ENCODE data around the gene PTBP1.
"Not testable (repeated sequence)": the region's sequence is repeated elsewhere in the genome, so short reads cannot be mapped to it uniquely, and the experiment has no call there.

Gene PTBP1

DNA sequence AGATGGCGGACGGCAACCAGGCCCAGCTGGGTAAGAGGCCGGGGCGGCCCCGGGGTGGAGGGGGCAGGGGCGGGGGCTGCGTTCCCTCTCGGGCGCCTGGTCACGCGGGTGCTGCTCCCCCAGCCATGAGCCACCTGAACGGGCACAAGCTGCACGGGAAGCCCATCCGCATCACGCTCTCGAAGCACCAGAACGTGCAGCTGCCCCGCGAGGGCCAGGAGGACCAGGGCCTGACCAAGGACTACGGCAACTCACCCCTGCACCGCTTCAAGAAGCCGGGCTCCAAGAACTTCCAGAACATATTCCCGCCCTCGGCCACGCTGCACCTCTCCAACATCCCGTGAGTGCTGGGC, 11.1 kb downstream of the PTBP1 start:
- DNase-seq (ENCODE audit: low read depth in 1 of 2, low spot score in 1 of 2), result no peak

GRCh38 chr19:810077-810855, 13.0 kb downstream of the PTBP1 start:
- DNase-seq (ENCODE audit: low read depth in 1 of 2, low spot score in 1 of 2), result no peak

DNA sequence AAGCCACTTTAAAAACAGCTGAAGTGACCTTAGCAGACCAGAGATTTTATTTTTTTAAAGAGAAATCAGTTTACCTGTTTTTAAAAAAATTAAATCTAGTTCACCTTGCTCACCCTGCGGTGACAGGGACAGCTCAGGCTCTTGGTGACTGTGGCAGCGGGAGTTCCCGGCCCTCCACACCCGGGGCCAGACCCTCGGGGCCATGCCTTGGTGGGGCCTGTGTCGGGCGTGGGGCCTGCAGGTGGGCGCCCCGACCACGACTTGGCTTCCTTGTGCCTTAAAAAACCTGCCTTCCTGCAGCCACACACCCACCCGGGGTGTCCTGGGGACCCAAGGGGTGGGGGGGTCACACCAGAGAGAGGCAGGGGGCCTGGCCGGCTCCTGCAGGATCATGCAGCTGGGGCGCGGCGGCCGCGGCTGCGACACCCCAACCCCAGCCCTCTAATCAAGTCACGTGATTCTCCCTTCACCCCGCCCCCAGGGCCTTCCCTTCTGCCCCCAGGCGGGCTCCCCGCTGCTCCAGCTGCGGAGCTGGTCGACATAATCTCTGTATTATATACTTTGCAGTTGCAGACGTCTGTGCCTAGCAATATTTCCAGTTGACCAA, 13.7 kb downstream of the PTBP1 start:
- DNase-seq (ENCODE audit: low read depth in 1 of 2, low spot score in 1 of 2), result no peak

- DNase-seq (ENCODE audit: low read depth in 1 of 2, low spot score in 1 of 2), result no peak
Observed at GRCh38 chr19:811506-812048, 14.3 kb downstream of the PTBP1 start.

DNA sequence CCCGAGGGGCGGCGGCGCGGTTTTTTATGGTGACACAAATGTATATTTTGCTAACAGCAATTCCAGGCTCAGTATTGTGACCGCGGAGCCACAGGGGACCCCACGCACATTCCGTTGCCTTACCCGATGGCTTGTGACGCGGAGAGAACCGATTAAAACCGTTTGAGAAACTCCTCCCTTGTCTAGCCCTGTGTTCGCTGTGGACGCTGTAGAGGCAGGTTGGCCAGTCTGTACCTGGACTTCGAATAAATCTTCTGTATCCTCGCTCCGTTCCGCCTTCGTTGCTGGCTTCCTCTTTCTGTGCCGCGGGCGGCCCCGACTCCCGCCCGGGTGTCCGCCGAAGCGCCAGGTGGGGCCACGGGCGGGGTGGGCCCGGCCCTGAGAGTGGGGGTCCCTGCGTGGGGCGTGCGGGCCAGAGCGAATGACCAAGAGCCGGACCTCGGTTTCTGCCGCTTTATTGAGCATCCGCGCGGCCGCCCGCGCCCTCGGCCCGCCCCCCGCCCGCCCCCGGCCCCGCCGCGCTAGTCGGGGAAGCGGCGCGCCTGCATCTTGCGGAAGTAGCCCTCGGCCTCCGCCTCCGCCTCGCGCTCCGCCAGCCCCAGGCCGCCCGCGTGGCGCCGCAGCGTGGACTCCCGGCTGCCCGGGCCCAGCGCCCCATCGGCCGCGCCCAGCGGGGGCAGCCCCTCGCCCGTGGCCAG, 14.9 kb downstream of the PTBP1 start:
- no peak for DNase-seq (ENCODE audit: low read depth in 1 of 2, low spot score in 1 of 2)

- no peak for DNase-seq (ENCODE audit: low read depth in 1 of 2, low spot score in 1 of 2)
Observed at GRCh38 chr19:812747-813218, 15.5 kb downstream of the PTBP1 start.

GRCh38 chr19:813219-814151, 16.2 kb downstream of the PTBP1 start:
- no peak for DNase-seq (ENCODE audit: low read depth in 1 of 2, low spot score in 1 of 2)

DNA sequence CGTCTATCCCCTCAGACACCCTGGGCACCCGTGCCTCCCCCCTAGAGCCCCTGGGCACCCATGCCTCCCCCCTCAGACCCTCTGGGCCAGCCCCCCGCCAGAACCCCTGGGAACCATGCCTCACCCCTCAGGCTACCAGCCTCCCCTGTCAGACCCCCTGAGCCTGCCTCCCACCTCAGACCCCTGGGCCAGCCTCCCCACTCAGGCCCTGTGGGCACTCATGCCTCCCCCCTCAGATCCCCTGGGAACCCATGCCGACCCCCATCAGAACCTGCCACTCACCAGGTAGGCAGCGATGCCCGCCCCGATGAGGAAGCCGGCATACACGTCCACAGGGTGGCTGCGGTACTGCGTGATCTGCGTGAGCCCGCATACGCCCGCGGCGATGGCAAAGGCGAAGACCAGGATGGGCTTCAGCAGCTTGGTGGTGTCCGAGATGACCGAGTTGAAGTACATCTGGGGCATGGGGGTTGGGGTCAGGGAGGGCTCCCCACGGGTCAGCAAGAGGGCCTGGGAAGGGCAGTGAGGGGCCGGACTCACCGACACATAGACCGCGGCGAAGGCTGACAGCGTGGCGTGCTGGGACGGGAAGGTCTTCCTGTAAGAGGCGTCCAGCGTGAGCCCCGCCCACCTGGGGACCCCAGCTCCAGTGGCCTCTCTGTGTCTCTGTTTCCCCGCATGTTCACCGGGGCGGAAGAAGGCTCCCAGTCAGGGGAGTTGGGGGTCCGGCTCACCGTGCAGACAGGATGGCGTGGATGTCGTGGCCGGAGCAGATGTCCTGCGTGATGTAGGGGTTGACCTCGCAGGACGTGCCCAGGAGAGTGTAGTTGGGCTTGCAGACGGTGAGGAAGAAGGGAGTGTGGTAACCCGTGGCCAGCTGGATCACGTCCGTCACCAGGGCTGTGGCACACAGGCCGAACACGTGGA, 17.2 kb downstream of the PTBP1 start:
- DNase-seq (ENCODE audit: low read depth in 1 of 2, low spot score in 1 of 2), result no peak

GRCh38 chr19:815079-815774, 18.0 kb downstream of the PTBP1 start:
- no peak for DNase-seq (ENCODE audit: low read depth in 1 of 2, low spot score in 1 of 2)

- no peak for DNase-seq (ENCODE audit: low read depth in 1 of 2, low spot score in 1 of 2)
Observed at GRCh38 chr19:815775-816499, 18.7 kb downstream of the PTBP1 start.

DNA sequence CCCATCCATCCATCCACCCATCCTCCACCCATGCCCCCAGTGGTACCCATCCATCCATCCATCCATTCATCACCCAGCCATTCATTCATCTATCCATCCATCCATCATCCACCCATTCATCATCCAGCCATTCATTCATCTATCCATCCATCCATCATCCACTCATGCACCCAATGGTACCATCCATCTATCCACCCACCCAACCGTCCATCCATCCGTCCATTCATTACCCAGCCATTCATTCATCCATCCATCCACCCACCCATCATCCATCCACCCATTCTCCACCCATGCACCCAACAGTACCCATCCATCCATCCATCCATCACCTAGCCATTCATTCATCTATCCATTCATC, 19.2 kb downstream of the PTBP1 start:
- no peak for DNase-seq (ENCODE audit: low read depth in 1 of 2, low spot score in 1 of 2)

- DNase-seq (ENCODE audit: low read depth in 1 of 2, low spot score in 1 of 2), result not testable (repeated sequence)
Observed at GRCh38 chr19:820212-820611, 23.0 kb downstream of the PTBP1 start.

DNA sequence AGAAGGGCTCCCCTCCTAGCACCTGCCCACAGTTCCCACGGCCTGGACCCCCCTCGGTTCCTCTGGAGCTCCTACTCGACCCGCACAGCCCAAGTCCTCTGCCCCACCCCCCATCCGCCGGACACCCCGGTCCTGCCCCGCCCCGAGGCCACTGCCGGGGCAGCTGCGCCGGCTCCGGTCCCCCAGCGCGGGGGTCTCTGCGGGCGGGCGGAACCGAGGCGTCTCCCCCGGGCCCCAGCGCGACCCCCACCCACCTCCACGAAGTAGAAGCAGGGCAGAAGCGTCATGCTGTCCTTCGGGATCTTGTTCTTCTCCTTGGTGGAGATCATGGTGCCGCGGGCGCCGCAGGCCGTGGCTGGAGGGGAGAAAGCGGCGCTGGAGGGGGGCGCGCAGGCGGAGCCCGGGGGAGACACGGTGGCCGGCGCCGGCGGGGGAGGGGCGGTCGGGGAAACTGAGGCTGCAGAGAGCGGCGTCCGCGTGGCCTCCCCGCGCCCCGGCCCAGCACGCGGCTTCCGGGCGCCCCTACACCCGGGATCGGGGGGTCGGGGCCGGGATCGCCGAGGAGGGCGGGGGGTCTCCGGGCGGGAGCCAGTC, 24.1 kb downstream of the PTBP1 start:
- no peak for DNase-seq (ENCODE audit: low read depth in 1 of 2, low spot score in 1 of 2)

DNA sequence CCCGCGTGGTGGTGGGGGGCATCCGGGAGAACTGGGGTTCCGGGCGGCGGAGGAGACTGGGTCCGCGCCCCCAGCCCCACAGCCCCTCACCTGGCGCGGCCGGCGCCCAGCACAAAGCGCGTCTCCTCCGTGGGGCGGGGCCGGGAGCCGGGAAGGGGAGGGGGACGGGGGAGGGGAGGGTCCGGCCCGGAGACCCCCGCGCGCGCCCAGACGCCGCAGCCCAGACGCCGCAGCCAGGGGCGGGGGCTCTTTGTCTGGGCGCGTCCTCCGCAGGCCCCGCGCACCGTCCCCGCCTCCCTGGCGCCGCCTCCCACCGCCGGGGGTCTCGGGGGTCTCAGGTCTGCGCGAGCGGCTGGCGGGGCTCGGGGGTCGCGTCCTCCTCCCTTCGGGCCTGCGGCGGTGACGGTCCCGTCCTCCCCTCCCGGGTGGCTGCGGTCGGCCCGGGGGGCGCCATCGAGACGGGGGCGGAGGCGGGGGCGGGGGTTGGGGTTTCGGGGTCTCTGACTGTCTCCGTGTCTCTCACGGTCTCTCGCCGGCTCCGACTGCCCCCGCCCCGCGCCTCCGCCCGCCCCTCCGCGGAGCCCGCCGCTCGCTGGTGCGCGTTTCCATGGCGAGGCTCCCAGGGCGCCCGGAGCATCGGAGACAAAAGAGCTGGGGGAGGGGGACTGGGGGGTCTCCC, 24.7 kb downstream of the PTBP1 start, which contains the start of gene PLPPR3:
Gene PLPPR3, minus strand, starts transcription at position 131 of the 679 bp plus-strand sequence. CDS start 396 bp downstream, outside the sequence.
- DNase-seq (ENCODE audit: low read depth in 1 of 2, low spot score in 1 of 2), result no peak

DNA sequence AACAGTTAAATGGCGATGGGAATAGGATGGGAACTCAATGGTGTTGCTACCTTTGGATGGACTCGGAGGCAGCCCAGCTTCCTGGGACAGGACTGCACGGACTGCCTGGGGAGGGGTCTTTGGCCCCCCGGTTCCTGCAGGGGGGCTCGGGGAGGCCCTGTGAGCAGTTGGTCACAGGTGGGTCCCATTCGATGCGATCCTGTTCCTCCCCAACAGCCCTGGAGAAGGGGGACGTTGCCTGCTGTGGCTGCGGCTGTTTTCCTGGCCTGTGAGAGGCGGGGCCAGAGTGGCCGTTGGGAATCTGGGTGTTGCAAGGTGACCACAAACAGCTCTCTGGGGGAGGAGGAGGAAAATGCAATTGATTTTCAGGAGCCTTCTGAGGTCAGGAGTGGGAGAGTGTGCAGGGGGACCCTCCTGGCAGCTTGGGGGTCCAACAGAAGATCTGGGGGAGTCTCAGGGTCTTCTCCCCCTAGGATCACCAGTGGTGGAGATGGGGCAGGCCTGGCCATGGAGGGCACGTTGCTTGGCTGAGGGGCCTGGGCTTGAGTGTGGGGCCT, 26.4 kb downstream of the PTBP1 start:
- no peak for DNase-seq (ENCODE audit: low read depth in 1 of 2, low spot score in 1 of 2)

- DNase-seq (ENCODE audit: low read depth in 1 of 2, low spot score in 1 of 2), result no peak
Observed at GRCh38 chr19:824885-825284, 27.6 kb downstream of the PTBP1 start.

Data from stimulated activated CD4-positive, alpha-beta T cell treated with anti-CD3 and anti-CD28 coated beads, Interleukin-15, amount 100 ng/mL, for 1 hour (primary cell).